ENCODE measurements around the gene PLSCR4.
"Not testable (repeated sequence)": the region's sequence is repeated elsewhere in the genome, so short reads cannot be mapped to it uniquely, and the experiment has no call there.

PLSCR4 gene

GRCh38 chr3:146246526-146246925 lies 4.4 kb downstream of the PLSCR4 start:
- DNase-seq: no peak

GRCh38 chr3:146243559-146243958 lies 7.3 kb downstream of the PLSCR4 start:
- no peak for DNase-seq

- no peak for DNase-seq
Measured at GRCh38 chr3:146241523-146242240, 9.2 kb downstream of the PLSCR4 start.

GRCh38 chr3:146233487-146233886 lies 17.4 kb downstream of the PLSCR4 start:
- no peak for DNase-seq

GRCh38 chr3:146227486-146227885 lies 23.4 kb downstream of the PLSCR4 start:
- no peak for DNase-seq

GRCh38 chr3:146226881-146227280 lies 24.0 kb downstream of the PLSCR4 start:
- no peak for DNase-seq

GRCh38 chr3:146225458-146225857 lies 25.4 kb downstream of the PLSCR4 start:
- not testable (repeated sequence) for DNase-seq

- no peak for DNase-seq
Measured at GRCh38 chr3:146223401-146224373, 27.2 kb downstream of the PLSCR4 start.

GRCh38 chr3:146222204-146223046 lies 28.5 kb downstream of the PLSCR4 start:
- no peak for DNase-seq

- no peak for DNase-seq
Measured at GRCh38 chr3:146221276-146221675, 29.6 kb downstream of the PLSCR4 start.

GRCh38 chr3:146218880-146219866 lies 31.7 kb downstream of the PLSCR4 start:
- no peak for DNase-seq

GRCh38 chr3:146217324-146217723 lies 33.6 kb downstream of the PLSCR4 start:
- no peak for DNase-seq

GRCh38 chr3:146214493-146214892 lies 36.4 kb downstream of the PLSCR4 start:
- no peak for DNase-seq

- no peak for DNase-seq
Measured at GRCh38 chr3:146209371-146209770, 41.5 kb downstream of the PLSCR4 start.

- no peak for DNase-seq
Measured at GRCh38 chr3:146203776-146204175, 47.1 kb downstream of the PLSCR4 start.

- no peak for DNase-seq
Measured at GRCh38 chr3:146200461-146201220, 50.3 kb downstream of the PLSCR4 start.

- no peak for DNase-seq
Measured at GRCh38 chr3:146199762-146200161, 51.1 kb downstream of the PLSCR4 start.

GRCh38 chr3:146196789-146197188 lies 54.1 kb downstream of the PLSCR4 start:
- DNase-seq: no peak

- no peak for DNase-seq
Measured at GRCh38 chr3:146195605-146196004, 55.3 kb downstream of the PLSCR4 start.

GRCh38 chr3:146195030-146195429 lies 55.9 kb downstream of the PLSCR4 start:
- DNase-seq: no peak

- DNase-seq: no peak
Measured at GRCh38 chr3:146191051-146191450, 59.9 kb downstream of the PLSCR4 start.

All from amniotic stem cell (primary cell).